GM21529 (cell line): ENCODE measurements around the gene BCL7C.
A peak's percentile ranks its signal among the peaks of the same experiment; 100 is the strongest.

ENCODE experiments used
- ATAC-seq: cut with Tn5 transposase; IDR thresholded peaks from one replicate; pipeline ENCODE4 v1.9.1; 2021; ENCODE audit not compliant: unreplicated experiment

The BCL7C gene

GRCh38 chr16:30922960-30923535, 29.2 kb upstream of the BCL7C start:
- ATAC-seq: peak; percentile 66

GRCh38 chr16:30922420-30922959, 28.6 kb upstream of the BCL7C start:
- peak; percentile 64 for ATAC-seq

- ATAC-seq: peak; percentile 3
These were observed 28.0 kb upstream of the BCL7C start for GRCh38 chr16:30921748-30922419.

- no peak for ATAC-seq
These were observed 27.5 kb upstream of the BCL7C start for GRCh38 chr16:30921459-30921747.

- no peak for ATAC-seq
These were observed 27.0 kb upstream of the BCL7C start for GRCh38 chr16:30920891-30921290.

- ATAC-seq: no peak
These were observed 24.7 kb upstream of the BCL7C start for GRCh38 chr16:30918614-30919013.

GRCh38 chr16:30914830-30915229, 21.0 kb upstream of the BCL7C start:
- no peak for ATAC-seq

- ATAC-seq: no peak
These were observed 19.0 kb upstream of the BCL7C start for GRCh38 chr16:30912794-30913412.

- ATAC-seq: no peak
These were observed 16.7 kb upstream of the BCL7C start for GRCh38 chr16:30910427-30911029.

GRCh38 chr16:30907064-30907463, 13.2 kb upstream of the BCL7C start:
- ATAC-seq: no peak

- ATAC-seq: no peak
These were observed 10.4 kb upstream of the BCL7C start for GRCh38 chr16:30904114-30904780.

GRCh38 chr16:30903596-30903995, 9.7 kb upstream of the BCL7C start:
- no peak for ATAC-seq

GRCh38 chr16:30903002-30903401, 9.1 kb upstream of the BCL7C start:
- ATAC-seq: no peak

GRCh38 chr16:30902029-30902972, 8.4 kb upstream of the BCL7C start:
- ATAC-seq: peak; percentile 66

- no peak for ATAC-seq
These were observed 7.5 kb upstream of the BCL7C start for GRCh38 chr16:30901201-30902028.

- ATAC-seq: no peak
These were observed 6.7 kb upstream of the BCL7C start for GRCh38 chr16:30900588-30900987.

- no peak for ATAC-seq
These were observed 5.9 kb upstream of the BCL7C start for GRCh38 chr16:30899794-30900193.

GRCh38 chr16:30896889-30897733, 3.2 kb upstream of the BCL7C start:
- peak; percentile 41 for ATAC-seq
